Activated naive CD4-positive, alpha-beta T cell treated with anti-CD3 and anti-CD28 coated beads, Interleukin-2, amount 50 U/mL, for 72 hours (primary cell): Measurements from ENCODE around the gene RAET1E. TPM values are rescaled to one million over a fixed set of nuclear protein-coding genes. Genes with fewer than 3 reads are reported as not detected.
"Not testable (repeated sequence)": the region's sequence is repeated elsewhere in the genome, so short reads cannot be mapped to it uniquely, and the experiment has no call there.

ENCODE experiments used
- ATAC-seq, 2 donors: fragments of 150-1000 bp; cut with Tn5 transposase; 2 replicates each; pipeline ENCODE4 v1.10.0; 2021; ENCODE audit warnings: mild to moderate bottlenecking in 2 of 2, moderate library complexity in 2 of 2
- DNase-seq, 2 donors: peaks; one replicate each; pipeline ENCODE4 v3.0.0; 2021 to 2022; ENCODE audit warnings: low spot score in 2 of 2
- H3K27ac Mint-ChIP-seq, 2 donors: one replicate each; pipeline ENCODE4 v1.8.0; 2022; ENCODE audit warnings: mild to moderate bottlenecking in 2 of 2, mixed read lengths in 2 of 2
- H3K36me3 Mint-ChIP-seq, 2 donors: one replicate each; pipeline ENCODE4 v1.8.0; 2022; ENCODE audit warnings: mixed read lengths in 2 of 2
- H3K9me3 Mint-ChIP-seq, 2 donors: one replicate each; pipeline ENCODE4 v1.8.0; 2022; ENCODE audit warnings: mixed read lengths in 2 of 2
- total RNA-seq, 2 donors: library from RNA; stranded (reverse); gene quantifications; one replicate each; pipeline ENCODE4 v1.2.3, GENCODE V29; 2022

Gene RAET1E
- total RNA-seq, 2 donors from 2014 or later = 0.11 TPM; not detected in 1

DNA sequence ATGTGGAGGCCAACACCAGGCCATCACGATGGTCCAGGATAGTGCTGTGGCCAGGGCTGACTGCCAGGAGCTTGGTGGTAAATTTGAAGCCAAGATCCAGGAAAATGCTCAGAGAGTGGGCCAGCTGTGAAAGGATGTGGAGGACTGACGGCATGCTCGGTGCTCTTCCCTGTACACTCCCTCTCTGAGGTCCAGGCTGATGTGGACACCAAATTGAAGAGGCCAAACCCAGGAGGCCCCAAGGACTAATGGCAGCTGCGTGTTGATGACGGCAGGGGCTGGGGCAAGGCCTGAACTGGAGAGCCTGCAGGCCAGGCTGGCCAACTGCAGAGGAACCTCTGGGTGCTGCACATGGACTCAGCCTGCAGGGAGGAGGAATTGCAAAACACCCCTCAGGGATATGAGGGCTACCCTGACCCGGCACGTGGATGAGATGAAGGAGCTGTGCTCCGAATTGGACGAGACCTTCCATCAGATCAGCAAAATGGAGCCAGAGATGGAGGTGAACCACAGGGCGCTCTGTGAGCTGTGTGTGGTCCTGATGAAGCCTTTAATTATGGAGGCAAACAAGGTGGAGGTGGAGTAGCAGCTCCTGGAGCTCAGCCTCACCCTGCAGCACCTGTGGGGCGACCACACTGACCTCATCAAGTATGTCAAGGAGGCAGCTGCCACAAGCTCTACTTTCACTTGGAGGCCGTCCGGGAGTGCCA lies 6.9 kb upstream of the RAET1E start:
- ATAC-seq (no peak), DNase-seq (no peak)
- H3K36me3 Mint-ChIP-seq = peaks cover 6 to 14% of the 10 kb centered on the region in 2 donors
- H3K9me3 Mint-ChIP-seq = peaks cover 6 to 13% of the 10 kb centered on the region in 2 donors
- H3K27ac Mint-ChIP-seq = peak overlapping the region in 1 of 2 donors; percentile 31

DNA sequence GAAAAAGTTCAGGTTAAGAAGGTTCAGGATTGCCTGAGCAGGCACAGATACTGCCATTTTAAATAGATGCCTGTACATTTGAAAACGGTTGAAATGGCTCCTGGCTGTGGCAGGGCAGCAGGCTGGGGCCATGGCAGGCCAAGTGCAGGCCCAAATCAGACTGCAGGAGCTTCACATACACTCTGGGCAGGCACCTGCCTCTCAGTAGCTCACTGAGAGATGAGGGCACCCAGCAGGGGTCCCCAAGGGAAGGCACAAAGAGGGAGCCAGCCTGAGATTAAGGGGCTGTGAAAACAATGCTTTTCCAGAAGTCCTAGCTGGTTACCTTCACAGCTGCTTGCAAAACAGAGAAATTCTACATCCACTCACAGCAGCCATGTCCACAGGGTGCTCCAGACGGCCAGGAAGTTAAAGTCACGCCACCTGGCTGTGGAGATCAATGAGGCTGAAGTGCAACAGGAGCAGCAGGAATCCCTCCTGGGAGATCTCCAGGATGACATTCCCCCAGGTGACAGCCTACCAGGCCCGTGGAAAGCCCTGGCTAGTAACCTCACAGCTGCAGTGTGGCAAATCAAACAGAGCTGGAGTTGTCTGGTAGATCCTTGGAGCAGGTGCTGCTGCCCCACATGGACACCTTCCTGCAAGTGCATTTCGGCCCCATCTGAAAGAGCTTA lies 6.2 kb upstream of the RAET1E start:
- no peak overlapping the region for H3K27ac Mint-ChIP-seq
- DNase-seq (no peak), ATAC-seq (no peak)
- peaks cover 6 to 11% of the 10 kb centered on the region in 2 donors for H3K36me3 Mint-ChIP-seq
- peaks cover 6 to 13% of the 10 kb centered on the region in 2 donors for H3K9me3 Mint-ChIP-seq

DNA sequence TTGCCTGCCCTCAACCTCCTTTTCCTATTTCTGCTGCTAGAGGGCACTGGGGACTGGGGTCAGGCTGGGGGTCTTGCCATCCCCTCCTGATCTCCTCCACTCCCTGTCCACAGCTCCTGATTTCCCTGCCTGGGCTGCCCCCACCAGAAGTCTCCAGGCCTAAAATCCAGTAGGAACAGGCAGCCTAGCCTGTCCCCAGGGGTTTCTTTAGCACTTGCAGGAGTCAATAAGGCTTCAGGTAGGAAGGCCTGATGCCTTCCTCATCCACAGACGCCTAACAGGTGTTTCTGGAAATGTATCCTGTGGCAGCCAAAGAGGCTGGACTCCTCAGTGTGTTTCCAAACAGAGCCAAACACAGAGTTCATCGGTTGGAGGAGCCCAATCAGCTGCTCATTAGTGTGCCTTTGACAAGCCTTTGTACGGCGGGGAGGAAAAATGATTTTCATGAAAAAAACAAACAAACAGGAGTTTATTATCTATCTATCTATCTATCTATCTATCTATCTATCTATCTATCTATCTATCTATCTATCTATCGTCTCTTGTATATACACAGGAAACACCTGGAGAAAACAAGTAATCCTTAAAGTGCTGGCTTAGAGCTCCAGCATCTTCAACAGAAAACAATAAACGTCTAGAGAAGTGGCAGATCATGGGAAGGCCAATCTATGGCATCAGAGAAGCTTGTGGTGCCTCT lies 3.7 kb upstream of the RAET1E start:
- Mint-ChIP-seq H3K9me3 (no peaks in the 10 kb centered on the region), H3K36me3 (no peaks in the 10 kb centered on the region), H3K27ac (no peak overlapping the region)
- DNase-seq = no peak
- no peak for ATAC-seq

DNA sequence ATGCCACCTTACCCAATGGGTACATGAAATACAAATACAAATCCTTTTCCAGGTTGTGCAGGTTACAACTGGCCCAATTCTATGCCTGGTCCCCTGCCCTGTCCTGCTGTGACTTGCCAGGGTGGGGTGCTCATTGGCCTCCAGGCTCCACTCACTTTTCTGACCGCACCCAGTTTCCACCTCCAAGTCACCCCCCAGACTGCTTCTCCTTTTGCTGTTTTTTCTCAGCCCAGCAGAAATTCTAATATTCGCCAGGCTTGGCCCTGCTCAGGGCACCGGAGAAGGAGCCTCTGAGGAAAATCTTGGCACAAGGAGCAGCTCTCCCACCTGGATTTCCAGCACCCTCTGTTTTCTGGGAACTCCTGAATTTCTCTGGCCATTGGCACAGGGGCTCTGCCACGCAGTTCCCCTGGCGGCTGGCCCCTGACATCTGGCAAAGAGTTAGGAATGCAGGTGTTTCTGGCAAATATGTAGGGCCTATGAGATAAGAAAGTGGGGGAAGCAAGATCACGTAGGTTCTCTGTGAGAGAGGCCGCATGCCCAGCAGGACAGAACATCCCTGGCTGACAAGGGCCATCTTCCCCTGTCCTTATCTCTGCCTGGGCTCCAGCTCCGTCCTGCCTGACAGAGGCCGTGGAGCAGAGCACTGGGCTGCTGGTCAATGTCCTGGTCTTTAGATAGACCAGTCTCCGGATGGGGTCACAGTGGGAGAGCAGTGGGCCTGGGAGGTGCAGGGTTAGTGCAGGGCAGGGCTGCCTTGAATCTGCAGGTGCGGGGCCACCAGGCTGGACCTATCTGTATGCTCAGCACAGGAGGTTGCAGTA lies 2.9 kb upstream of the RAET1E start:
- ATAC-seq = no peak
- no peaks in the 10 kb centered on the region for H3K9me3 Mint-ChIP-seq
- no peak for DNase-seq
- no peak overlapping the region for H3K27ac Mint-ChIP-seq
- no peaks in the 10 kb centered on the region for H3K36me3 Mint-ChIP-seq

DNA sequence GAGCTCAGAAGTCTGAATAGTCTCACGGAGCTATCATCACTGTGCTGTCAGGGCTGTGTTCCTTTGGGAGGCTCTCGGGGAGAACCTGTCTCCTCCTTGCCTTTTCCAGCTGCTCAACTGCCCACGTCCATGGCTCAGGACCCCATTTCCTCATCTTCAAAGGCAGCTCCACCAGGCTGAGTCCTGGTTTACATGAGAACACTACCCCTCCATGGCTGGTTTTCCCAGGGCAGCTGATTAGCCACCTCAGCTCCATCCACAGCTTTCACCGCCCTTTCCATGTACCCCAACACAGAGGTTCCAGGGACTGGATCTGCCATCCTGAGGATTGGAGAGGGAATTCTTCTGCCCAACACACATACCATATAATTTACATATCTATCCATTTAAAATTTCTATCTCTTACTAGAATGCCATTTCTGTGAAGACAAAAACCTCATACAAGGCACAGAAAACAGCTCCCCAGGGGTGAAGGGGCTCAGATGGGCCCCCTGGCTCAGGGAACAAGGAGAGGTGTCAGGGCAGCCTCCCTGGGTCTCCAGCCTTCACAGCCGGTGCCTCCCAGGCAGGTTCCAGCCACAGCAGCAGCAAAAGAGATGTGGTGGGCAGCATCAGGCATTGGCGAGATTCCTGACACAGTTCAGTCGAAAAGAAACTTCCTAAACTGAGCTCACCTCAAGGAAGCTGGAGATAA lies 2.2 kb upstream of the RAET1E start:
- no peak for DNase-seq
- Mint-ChIP-seq H3K27ac (no peak overlapping the region), H3K36me3 (no peaks in the 10 kb centered on the region), H3K9me3 (no peaks in the 10 kb centered on the region)
- no peak for ATAC-seq

DNA sequence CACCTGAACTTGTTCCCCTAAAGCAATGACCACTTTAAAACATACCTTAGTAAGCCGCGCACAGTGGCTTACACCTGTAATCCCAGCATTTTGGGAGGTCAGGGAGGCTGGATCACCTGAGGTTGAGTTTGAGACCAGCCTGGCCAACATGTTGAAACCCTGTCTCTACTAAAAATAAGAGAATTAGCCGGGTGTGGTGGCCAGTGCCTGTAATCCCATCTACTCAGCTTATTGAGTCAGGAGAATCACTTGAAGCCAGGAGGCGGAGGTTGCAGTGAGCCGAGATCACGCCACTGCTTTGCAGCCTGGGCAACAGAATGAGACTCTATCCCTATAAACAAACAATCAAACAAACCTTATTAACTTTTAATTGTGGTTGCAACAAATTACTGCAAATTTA lies 1.6 kb upstream of the RAET1E start:
- no peaks in the 10 kb centered on the region for H3K9me3 Mint-ChIP-seq
- no peak overlapping the region for H3K27ac Mint-ChIP-seq
- H3K36me3 Mint-ChIP-seq = no peaks in the 10 kb centered on the region
- DNase-seq (no peak), ATAC-seq (no peak)

DNA sequence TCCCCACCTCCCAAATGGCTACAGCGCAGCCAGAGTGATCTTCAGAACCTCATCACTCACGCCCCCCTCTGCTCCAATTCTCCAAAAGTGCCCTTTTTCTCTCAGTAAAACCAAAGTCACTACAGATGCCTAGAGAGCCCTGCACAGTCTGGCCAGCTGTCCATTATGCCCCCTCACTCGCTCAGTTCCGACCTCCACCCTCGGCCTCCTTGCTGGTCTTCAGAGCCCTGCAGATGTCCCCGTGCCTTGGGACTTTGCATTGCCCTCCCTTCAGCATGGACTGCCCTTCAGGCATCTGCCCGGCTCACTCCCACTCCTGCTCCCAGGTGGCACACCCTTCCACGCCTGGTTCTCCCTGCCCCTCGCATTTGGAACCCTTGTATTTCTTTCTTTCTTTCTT lies 1.1 kb upstream of the RAET1E start:
- no peaks in the 10 kb centered on the region for H3K9me3 Mint-ChIP-seq
- no peaks in the 10 kb centered on the region for H3K36me3 Mint-ChIP-seq
- peak overlapping the region in 1 of 2 donors; percentile 37 for H3K27ac Mint-ChIP-seq
- ATAC-seq = no peak
- DNase-seq = no peak

DNA sequence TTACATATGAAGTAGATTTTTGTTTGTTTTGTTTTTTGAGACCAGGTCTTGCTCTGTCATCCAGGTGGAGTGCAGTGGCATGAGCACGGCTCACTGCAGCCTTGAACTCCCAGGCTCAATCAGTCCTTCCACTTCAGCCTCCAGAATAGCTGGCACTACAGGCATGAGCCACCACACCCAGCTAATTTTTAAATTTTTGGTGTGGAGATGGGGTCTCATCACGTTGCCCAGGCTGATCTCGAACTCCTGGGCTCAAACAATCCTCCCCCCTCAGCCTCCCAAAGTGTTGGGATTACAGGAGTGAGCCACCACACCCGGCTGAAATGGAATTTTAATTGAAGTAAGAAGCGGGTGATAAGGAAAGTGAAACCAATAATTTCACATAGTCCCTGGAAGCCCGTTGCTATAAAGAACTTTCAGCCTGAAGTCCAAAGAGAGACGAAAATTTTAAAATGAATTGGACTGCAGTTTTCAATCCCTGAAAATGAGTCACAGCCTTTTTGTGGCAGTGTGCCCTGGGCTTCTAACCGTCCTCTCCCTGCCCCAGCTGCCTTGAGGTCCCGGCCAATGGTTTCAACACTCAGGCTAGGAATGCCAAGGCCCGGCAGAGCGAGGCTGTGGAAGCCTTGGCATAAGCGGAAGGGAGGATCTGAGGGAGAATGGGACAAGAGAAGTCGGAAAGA lies 757 bp downstream of the RAET1E start:
- Mint-ChIP-seq H3K27ac (no peak overlapping the region), H3K36me3 (no peaks in the 10 kb centered on the region), H3K9me3 (no peaks in the 10 kb centered on the region)
- no peak for ATAC-seq
- DNase-seq = no peak

DNA sequence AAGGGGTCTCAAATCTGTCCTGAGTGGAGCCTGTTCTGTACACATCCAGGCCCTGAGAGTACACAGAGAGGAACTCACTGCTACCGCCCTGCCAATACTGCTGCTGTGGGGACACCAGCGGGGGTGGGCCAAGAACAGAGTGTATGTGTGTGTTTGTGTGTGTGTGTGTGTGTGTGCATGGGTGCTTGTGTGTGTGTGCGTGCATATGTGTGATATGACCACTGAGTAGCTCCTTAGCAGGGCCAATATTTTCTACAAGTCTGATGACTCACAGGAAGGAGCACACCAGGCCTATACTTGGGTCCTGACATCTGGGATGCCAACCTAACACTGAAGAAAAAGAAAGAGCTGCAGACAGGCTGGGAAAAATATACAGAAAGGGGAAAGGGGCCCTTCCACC lies 1.4 kb downstream of the RAET1E start:
- ATAC-seq (peak in 1 of 2 donors; percentile 34), DNase-seq (no peak)
- Mint-ChIP-seq H3K27ac (no peak overlapping the region), H3K9me3 (no peaks in the 10 kb centered on the region), H3K36me3 (no peaks in the 10 kb centered on the region)

DNA sequence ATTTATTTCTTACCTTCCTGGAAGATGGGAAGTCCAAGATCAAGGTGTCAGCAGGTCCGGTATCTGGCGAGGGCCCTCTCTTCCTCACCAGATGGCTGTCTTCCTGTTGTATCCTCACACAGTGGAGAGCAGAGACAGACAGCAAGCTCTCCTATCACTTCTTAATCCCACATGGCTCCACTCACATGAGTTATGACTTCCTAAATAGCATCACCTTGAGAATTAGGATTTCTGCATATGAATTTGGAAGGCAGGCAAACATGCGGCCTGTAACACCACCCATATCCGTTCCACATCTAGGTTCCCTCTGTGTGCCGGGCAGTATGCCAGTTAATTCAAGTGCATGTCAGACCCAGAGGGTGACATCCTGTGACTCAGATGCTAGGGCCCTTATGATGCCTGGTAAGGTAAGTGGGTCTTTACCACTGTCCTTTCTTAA lies 2.1 kb downstream of the RAET1E start:
- ATAC-seq = peak; percentile 87 to 93
- peak in 1 of 2 donors; percentile 21 for DNase-seq
- Mint-ChIP-seq H3K27ac (no peak overlapping the region), H3K36me3 (no peaks in the 10 kb centered on the region), H3K9me3 (no peaks in the 10 kb centered on the region)

DNA sequence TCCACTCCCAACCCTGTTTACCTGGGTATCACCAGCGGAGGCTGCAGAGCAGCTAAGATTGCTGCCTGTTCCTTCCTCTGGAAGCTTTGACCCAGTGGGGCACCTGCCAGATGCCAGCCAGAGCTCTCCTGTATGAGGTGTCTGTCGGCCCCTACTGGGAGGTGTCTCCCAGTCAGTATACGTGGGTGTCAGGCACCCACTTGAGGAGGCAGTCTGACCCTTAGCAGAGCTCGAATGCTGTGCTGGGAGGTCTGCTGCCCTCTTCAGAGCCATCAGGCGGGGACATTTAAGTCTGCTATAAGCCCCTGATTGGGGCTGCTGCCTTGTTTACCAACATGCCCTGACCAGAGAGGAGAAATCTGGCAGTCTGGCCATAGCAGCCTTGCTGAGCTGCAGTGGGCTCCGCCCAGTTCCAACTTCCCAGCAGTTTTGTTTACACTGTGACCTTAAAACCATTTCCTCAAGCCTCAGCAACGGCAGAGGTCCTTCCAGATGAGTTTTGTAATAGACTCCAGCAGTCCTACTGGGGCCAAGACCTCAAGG lies 2.8 kb downstream of the RAET1E start:
- DNase-seq (no peak), ATAC-seq (no peak)
- no peak overlapping the region for H3K27ac Mint-ChIP-seq
- H3K9me3 Mint-ChIP-seq = no peaks in the 10 kb centered on the region
- no peaks in the 10 kb centered on the region for H3K36me3 Mint-ChIP-seq

DNA sequence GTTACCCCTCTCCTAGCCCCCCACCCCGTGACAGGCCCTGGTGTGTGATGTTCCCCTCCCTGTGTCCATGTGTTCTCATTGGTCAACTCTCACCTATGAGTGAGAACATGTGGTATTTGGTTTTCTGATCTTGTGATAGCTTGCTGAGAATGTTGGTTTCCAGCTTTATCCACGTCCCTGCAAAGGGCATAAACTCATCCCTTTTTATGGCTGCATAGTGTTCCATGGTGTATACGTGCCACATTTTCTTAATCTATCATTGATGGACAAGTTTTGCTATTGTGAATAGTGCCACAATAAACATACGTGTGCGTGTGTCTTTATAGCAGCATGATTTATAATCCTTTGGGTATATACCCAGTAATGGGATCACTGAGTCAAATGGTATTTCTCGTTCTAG lies 6.0 kb downstream of the RAET1E start:
- ATAC-seq, H3K27ac Mint-ChIP-seq, DNase-seq, H3K36me3 Mint-ChIP-seq, H3K9me3 Mint-ChIP-seq: not testable (repeated sequence)

DNA sequence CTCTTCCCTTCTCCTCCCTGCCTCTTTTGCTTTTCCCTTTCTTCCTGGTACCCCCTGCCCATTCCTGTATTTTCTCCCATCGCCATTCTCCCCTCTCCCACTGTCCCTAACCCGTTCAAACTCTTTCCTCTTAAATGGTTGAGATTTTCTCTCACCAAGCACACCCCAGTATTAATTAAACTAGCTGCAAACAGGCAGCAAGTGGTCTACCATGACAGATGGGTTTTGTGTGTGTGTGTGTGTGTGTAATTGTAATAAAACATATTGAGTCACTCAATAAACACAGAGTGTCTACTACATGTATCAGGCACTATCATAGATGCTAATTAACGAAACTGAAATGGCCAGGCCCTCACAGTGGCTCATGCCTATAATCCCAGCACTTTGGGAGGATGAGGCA lies 6.7 kb downstream of the RAET1E start:
- ATAC-seq (no peak), DNase-seq (no peak)
- no peaks in the 10 kb centered on the region for H3K36me3 Mint-ChIP-seq
- H3K9me3 Mint-ChIP-seq = no peaks in the 10 kb centered on the region
- no peak overlapping the region for H3K27ac Mint-ChIP-seq

DNA sequence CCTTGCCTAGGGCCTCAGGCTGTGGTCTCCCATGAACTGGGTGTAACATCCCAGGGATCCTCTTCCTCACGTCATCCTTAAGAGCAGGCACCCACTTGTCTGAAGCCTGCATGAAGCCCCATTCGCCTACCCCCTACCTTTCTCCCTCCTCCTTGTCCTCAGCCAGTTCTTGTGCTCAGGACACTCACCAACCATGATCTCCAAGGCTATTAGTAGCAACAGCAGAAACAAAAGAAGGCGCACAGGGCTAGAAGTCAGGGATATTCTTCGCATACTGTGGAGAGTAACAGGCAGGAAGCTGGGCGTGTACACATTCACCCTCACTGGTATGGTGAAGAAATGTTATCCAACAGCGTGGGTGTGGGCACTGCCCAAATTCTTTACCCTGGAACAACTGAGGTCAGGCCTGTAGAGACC lies 7.3 kb downstream of the RAET1E start:
- ATAC-seq = no peak

DNA sequence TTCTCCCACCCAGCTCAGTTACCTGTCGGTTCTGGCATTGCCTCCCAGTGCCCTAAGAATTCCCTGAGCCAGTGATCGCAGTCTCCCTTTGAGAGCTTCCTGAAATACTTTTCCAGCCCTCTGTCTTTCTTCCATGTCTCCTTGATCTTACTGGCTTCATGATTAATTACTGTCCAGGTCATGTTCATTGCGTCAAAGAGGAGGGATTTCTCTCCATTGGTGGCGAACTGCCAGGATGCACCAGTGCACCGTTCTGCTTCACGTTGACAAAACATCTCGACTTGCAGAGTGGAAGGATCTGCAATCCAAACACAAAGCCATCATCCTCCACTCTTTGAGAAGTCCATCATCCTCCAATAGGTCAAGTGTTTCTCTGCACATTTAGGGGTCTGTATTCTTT lies 8.6 kb downstream of the RAET1E start:
- Mint-ChIP-seq H3K27ac (no peak overlapping the region), H3K9me3 (no peaks in the 10 kb centered on the region), H3K36me3 (no peaks in the 10 kb centered on the region)
- ATAC-seq = no peak
- no peak for DNase-seq

More for the DNA sequence above, 7.3 kb downstream of the RAET1E start:
- no peaks in the 10 kb centered on the region for H3K36me3 Mint-ChIP-seq
- DNase-seq = no peak
- H3K27ac Mint-ChIP-seq = no peak overlapping the region
- H3K9me3 Mint-ChIP-seq = no peaks in the 10 kb centered on the region
